ENCODE measurements around the gene MCM3AP. TPM values are rescaled to one million over a fixed set of nuclear protein-coding genes. Genes with fewer than 3 reads are reported as not detected.

MCM3AP gene
- total and polyA plus RNA-seq, 9 of the 15 experiments (the other 6 are each of a cell fraction or from before 2014, with no cell fraction given) = 6.5 to 179 (median 69.6) TPM

DNA sequence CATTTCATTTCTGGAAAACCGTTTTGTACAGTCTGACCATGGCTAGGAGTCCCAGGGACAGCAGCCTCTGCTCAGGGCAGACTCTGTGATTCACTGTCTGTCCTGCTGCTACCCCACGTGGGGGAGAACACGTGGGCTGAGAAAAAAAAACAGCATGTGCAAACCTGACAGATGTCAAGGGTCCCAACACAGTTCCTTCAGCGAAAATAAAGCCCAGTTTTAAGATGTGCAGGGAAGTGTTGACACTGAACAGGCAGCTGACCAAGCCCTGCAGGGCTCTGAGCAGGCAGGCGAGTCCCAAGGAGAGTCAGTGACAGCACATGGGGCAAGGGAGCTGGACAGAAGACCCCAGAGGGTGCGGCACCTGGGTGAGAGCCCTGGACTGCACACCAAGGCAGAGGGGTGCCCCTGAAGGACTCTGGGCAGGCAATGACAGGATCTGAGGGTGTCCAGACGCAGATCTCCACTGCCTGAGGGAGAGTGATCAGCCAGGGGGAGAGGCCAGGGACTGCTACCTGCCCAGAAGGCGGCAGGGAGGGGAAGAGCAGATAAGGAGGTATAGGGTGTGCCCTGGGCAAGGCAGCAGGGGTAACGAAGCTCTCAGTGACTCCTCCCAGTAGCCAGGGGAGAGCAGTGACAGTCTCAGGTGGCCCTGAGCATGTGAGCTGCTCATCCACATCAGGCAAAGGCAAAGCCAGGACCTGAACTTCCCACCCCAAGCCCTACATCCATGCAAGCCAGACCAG, 96.0 kb downstream of the MCM3AP start (continued):
- TF ChIP-seq HDAC3 (IDR thresholded peaks at IDR 0.05; ENCODE audit: borderline replicate concordance, partially characterized antibody) = no peak
- TF ChIP-seq MAFF (IDR thresholded peaks at IDR 0.05; ENCODE audit: low read length) = no peak
- TF ChIP-seq U2AF2 (optimal IDR thresholded peaks at IDR 0.05; ENCODE audit: low read depth, low read length) = no peak
- TF ChIP-seq RBM22 (IDR thresholded peaks at IDR 0.05; ENCODE audit: low read depth, low read length, poor library complexity, severe bottlenecking) = no peak
- no peak for TF ChIP-seq THRAP3 (IDR thresholded peaks at IDR 0.05; ENCODE audit: borderline replicate concordance)
- TF ChIP-seq, protein P1, sequence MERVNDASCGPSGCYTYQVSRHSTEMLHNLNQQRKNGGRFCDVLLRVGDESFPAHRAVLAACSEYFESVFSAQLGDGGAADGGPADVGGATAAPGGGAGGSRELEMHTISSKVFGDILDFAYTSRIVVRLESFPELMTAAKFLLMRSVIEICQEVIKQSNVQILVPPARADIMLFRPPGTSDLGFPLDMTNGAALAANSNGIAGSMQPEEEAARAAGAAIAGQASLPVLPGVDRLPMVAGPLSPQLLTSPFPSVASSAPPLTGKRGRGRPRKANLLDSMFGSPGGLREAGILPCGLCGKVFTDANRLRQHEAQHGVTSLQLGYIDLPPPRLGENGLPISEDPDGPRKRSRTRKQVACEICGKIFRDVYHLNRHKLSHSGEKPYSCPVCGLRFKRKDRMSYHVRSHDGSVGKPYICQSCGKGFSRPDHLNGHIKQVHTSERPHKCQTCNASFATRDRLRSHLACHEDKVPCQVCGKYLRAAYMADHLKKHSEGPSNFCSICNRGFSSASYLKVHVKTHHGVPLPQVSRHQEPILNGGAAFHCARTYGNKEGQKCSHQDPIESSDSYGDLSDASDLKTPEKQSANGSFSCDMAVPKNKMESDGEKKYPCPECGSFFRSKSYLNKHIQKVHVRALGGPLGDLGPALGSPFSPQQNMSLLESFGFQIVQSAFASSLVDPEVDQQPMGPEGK (CRISPR knock-in tag; IDR thresholded peaks at IDR 0.05; ENCODE audit: borderline replicate concordance) = no peak
- 0 out of 2 replicates have a peak, but pooled peaks have one; percentile 39 for TF ChIP-seq RB1 (IDR thresholded peaks at IDR 0.05; ENCODE audit: low read depth)
- TF ChIP-seq, protein P2, sequence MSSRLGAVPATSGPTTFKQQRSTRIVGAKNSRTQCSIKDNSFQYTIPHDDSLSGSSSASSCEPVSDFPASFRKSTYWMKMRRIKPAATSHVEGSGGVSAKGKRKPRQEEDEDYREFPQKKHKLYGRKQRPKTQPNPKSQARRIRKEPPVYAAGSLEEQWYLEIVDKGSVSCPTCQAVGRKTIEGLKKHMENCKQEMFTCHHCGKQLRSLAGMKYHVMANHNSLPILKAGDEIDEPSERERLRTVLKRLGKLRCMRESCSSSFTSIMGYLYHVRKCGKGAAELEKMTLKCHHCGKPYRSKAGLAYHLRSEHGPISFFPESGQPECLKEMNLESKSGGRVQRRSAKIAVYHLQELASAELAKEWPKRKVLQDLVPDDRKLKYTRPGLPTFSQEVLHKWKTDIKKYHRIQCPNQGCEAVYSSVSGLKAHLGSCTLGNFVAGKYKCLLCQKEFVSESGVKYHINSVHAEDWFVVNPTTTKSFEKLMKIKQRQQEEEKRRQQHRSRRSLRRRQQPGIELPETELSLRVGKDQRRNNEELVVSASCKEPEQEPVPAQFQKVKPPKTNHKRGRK (tag; IDR thresholded peaks at IDR 0.05) = no peak
- TF ChIP-seq, protein P3, sequence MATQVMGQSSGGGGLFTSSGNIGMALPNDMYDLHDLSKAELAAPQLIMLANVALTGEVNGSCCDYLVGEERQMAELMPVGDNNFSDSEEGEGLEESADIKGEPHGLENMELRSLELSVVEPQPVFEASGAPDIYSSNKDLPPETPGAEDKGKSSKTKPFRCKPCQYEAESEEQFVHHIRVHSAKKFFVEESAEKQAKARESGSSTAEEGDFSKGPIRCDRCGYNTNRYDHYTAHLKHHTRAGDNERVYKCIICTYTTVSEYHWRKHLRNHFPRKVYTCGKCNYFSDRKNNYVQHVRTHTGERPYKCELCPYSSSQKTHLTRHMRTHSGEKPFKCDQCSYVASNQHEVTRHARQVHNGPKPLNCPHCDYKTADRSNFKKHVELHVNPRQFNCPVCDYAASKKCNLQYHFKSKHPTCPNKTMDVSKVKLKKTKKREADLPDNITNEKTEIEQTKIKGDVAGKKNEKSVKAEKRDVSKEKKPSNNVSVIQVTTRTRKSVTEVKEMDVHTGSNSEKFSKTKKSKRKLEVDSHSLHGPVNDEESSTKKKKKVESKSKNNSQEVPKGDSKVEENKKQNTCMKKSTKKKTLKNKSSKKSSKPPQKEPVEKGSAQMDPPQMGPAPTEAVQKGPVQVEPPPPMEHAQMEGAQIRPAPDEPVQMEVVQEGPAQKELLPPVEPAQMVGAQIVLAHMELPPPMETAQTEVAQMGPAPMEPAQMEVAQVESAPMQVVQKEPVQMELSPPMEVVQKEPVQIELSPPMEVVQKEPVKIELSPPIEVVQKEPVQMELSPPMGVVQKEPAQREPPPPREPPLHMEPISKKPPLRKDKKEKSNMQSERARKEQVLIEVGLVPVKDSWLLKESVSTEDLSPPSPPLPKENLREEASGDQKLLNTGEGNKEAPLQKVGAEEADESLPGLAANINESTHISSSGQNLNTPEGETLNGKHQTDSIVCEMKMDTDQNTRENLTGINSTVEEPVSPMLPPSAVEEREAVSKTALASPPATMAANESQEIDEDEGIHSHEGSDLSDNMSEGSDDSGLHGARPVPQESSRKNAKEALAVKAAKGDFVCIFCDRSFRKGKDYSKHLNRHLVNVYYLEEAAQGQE (IDR thresholded peaks at IDR 0.05; ENCODE audit: borderline replicate concordance) = peak; percentile 30; the same call in 1 of the 2 replicates
- TF ChIP-seq, protein P3 (CRISPR knock-in tag; IDR thresholded peaks at IDR 0.05; ENCODE audit: low read depth) = no peak
- no peak for TF ChIP-seq SLC30A9 (CRISPR knock-in tag; IDR thresholded peaks at IDR 0.05)
- TF ChIP-seq, protein P4, sequence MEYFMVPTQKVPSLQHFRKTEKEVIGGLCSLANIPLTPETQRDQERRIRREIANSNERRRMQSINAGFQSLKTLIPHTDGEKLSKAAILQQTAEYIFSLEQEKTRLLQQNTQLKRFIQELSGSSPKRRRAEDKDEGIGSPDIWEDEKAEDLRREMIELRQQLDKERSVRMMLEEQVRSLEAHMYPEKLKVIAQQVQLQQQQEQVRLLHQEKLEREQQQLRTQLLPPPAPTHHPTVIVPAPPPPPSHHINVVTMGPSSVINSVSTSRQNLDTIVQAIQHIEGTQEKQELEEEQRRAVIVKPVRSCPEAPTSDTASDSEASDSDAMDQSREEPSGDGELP (CRISPR knock-in tag; IDR thresholded peaks at IDR 0.05; ENCODE audit: borderline replicate concordance) = peak; percentile 38; the same call in 1 of the 2 replicates
- TF ChIP-seq FOXM1 (IDR thresholded peaks at IDR 0.05; ENCODE audit: low read depth) = no peak
- no peak for TF ChIP-seq FOXM1 (CRISPR knock-in tag; IDR thresholded peaks at IDR 0.05; ENCODE audit: low read depth)
- no peak for TF ChIP-seq ZKSCAN1 (IDR thresholded peaks at IDR 0.05; ENCODE audit: low read depth, low read length)

Data from K562 (cell line).